Activated CD8-positive, alpha-beta memory T cell treated with anti-CD3 and anti-CD28 coated beads for 36 hours (primary cell): ENCODE results near the gene NXPE4. TPM values are rescaled to one million over a fixed set of nuclear protein-coding genes. Genes with fewer than 3 reads are reported as not detected.

ENCODE experiments used
- CTCF ChIA-PET: fragments of 350-600 bp; sonication (Branson Sonifier 250); formaldehyde crosslinking; loops from one replicate; lab custom pipeline; 2021; ENCODE audit warnings: antibody characterized with exemption; lab: Charles Lee
- POLR2A ChIA-PET: fragments of 350-600 bp; sonication (Branson Sonifier 250); formaldehyde crosslinking; loops from one replicate; lab custom pipeline; 2021; ENCODE audit warnings: antibody characterized with exemption; lab: Charles Lee
- total RNA-seq, 2 experiments: library from RNA; stranded (reverse); gene quantifications; one replicate each; pipeline ENCODE4 v1.2.3, GENCODE V29; 2021

Gene NXPE4
- total RNA-seq, 2 experiments from 2014 or later, result not detected

GRCh38 chr11:114564831-114565230 lies 30.8 kb downstream of the NXPE4 start:
- CTCF ChIA-PET, result no interaction called here
- POLR2A ChIA-PET, result no interaction called here

DNA sequence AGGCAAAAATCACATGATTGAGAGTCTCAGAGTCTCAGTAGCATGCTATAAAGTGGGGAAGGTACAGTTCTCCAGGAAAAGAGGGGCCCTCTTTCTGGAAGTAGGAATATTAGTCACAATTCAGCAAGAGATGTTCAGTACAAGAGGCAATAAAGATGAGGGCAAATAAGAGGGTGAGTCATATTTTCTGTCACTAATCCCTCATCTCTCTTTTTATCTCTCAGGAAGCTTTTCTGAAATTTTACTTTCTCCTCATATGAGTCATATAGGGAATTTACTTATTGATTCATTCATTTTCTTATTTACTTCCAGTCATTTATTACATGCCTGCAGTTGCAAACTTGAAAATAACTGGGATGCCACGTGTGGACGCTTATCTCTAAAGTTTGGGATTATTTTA lies 32.5 kb downstream of the NXPE4 start:
- POLR2A ChIA-PET, result no interaction called here
- CTCF ChIA-PET, result no interaction called here

DNA sequence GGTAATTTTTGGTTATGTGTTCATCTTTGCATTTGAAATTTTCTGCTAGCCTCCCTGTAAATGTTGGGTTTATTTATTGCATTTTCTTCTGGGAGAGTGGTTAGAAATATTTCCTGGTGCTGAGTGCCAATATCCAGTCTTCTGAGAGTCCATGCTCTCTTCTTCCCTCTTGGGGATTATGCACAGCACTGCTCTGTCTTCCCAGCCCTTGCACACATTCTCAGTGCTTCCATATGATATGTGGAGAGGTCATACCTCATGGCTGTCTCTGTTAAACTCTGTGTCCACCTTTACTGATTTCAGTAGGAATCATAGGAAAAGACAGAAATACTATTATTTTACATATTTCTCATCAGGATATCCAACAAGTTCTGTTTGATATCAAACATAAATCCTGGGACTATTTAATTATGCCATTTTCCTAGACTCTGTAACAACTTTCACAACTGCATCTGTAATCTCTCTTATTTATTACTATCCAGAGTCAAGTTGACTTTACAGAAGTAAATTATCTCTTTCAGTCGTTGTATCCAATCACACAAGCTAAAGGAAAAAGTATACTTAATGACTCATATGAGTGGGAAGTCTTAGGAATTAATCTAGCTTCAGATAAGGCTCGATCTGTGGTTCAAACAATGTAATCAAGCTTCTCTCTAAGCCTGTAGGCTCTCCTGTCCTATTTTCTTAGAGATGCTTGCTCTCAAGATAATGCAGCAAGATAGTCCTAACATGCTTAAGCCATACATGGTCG lies 33.2 kb downstream of the NXPE4 start:
- POLR2A ChIA-PET, result no interaction called here
- CTCF ChIA-PET, result no interaction called here

DNA sequence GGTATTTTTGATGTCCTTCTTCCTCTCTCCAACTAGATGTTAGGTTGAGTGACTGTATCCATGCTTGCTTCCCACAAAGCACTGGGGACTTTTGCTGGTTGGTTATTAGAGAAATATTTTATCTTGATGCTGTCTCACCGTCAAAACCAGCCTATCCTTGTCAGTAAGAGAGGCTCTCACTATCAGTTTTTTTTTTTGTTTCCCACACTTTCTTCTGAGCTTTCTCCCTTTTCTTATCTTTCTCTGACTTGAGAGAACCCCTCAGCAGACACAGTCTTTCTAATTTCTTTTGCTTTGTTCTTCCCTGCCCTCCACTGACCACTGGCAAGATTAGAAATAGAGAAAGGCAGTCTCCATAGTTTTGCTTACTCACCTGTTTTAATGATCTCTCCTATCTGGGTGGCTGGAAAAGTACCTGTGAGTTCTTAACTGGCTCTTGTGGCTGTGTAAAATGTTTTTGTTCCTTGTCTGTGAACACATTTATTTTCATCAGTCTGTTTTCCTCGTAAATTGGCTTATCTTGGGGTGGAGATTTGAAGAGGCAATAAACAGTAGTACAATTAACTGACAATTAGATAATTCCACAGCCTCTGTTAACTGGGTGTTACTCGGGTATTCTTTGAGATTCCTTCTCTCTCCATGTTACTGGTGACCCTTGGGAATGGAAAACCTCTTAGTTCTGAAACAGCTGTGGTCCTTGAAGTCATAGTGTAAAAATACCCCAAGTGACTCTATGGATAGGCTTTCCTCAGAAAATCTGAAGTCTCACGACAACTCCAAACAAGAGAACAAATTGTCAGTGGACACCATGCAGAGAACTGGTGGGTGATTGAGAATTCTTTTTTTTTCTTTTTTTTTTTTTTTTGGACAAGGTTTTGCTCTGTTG lies 35.9 kb downstream of the NXPE4 start, which contains the start of gene NXPE1:
Gene NXPE1, minus strand, starts transcription at position 457 of the 886 bp plus-strand sequence. CDS start 8,680 bp downstream, outside the sequence.
- ChIA-PET CTCF (interaction anchor here (0.7 kb wide), 1 partner anchor 21 kb away, joined by 3 read pairs; no protein-coding TSS in a partner anchor), POLR2A (no interaction called here)

- POLR2A ChIA-PET, result no interaction called here
- CTCF ChIA-PET, result interaction anchor here (0.7 kb wide), 1 partner anchor 1686 kb away, joined by 3 read pairs; no protein-coding TSS in a partner anchor
Observed at GRCh38 chr11:114556135-114556534, 39.5 kb downstream of the NXPE4 start.

- POLR2A ChIA-PET, result no interaction called here
- CTCF ChIA-PET, result no interaction called here
Observed at GRCh38 chr11:114553642-114554041, 41.9 kb downstream of the NXPE4 start.

GRCh38 chr11:114551060-114551459 lies 44.5 kb downstream of the NXPE4 start:
- ChIA-PET POLR2A (no interaction called here), CTCF (no interaction called here)

GRCh38 chr11:114525682-114526081 lies 69.9 kb downstream of the NXPE4 start:
- POLR2A ChIA-PET, result no interaction called here
- CTCF ChIA-PET, result no interaction called here

DNA sequence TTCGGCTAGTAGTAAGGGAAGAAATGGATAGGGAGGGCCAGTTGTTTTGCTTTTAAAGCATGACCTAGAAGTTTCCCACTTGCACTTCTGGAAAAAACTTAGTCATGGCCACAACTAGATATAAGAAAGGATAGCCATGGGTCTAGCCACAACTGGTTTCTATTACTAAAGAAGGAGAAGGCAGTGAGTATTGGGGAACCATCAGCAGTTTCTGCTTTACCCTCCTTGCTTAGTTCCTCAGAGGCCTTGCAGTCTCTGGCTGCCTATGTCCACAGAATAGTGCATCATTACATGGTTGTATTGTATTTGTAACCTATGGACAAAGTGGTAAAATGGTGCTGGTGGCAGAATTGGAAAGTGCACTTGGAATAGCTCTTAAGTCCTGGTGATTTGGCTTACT lies 71.5 kb downstream of the NXPE4 start:
- ChIA-PET CTCF (no interaction called here), POLR2A (no interaction called here)

- ChIA-PET CTCF (no interaction called here), POLR2A (no interaction called here)
Observed at GRCh38 chr11:114522818-114523217, 72.8 kb downstream of the NXPE4 start.

Other genes with a start within 250 kb of the NXPE4 start
- gene C11orf71, start 195.3 kb downstream of the NXPE4 start, total RNA-seq, result 1 to 10 TPM; 6.3 to 6.5 TPM
- gene RBM7, start 195.1 kb downstream of the NXPE4 start, total RNA-seq, result 10 to 100 TPM; 35.3 to 39.1 TPM
- 10 to 100 TPM; 87.7 to 88.5 TPM for gene REXO2, start 156.3 kb downstream of the NXPE4 start, total RNA-seq
- not detected for gene NXPE1, start 35.9 kb downstream of the NXPE4 start, total RNA-seq
- not detected for gene NXPE2, start 82.7 kb upstream of the NXPE4 start, total RNA-seq